Measurements from ENCODE around the gene RNASE2. TPM values are rescaled to one million over a fixed set of nuclear protein-coding genes. Genes with fewer than 3 reads are reported as not detected.

Gene RNASE2
- total RNA-seq, 4 donors from 2014 or later: not detected

DNA sequence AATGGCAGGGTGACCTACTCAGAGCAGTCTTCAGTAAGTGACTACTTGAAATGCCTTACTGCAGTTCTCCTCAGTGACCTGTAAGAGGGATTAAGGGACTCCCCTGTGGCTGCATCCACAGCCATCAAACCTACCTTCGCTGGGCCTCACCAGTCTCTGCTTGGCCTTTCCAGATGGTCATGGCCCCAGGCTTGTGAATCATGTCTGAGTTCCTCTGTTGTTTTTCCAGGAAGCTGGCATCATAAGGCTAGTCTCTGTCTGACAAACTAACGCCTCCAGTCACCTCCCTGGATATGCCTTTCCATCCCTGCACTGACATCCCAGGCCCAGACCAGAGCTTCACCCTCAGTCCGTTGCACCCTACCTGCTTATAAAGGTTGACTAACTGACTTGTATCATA lies 14.0 kb downstream of the RNASE2 start:
- peaks cover 0 to 4% of the 10 kb centered on the region in 2 donors for H3K4me1 ChIP-seq
- 91 to 92% methylated on average over 3 of the region's 3 CpGs for WGBS, 2 donors
- no peak for TF ChIP-seq POLR2A (IDR thresholded peaks at IDR 0.05)
- TF ChIP-seq, protein P1, sequence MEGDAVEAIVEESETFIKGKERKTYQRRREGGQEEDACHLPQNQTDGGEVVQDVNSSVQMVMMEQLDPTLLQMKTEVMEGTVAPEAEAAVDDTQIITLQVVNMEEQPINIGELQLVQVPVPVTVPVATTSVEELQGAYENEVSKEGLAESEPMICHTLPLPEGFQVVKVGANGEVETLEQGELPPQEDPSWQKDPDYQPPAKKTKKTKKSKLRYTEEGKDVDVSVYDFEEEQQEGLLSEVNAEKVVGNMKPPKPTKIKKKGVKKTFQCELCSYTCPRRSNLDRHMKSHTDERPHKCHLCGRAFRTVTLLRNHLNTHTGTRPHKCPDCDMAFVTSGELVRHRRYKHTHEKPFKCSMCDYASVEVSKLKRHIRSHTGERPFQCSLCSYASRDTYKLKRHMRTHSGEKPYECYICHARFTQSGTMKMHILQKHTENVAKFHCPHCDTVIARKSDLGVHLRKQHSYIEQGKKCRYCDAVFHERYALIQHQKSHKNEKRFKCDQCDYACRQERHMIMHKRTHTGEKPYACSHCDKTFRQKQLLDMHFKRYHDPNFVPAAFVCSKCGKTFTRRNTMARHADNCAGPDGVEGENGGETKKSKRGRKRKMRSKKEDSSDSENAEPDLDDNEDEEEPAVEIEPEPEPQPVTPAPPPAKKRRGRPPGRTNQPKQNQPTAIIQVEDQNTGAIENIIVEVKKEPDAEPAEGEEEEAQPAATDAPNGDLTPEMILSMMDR (IDR thresholded peaks at IDR 0.05): no peak

DNA sequence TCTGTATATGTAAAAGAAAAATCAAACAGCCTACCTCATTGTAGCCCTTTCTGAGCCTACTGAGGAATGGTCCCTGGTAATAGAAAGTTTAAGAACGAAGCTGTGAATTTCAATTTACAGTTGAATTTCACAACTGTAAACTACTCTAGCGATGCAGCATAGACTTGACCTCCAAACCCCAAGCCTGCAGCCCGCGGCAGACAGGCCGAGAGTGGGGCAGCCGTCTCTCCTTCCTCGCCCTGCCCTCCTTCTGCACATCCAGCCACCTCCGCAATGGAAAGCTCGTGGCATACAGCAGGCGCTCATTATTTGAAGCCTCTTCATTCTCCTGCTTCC lies 15.3 kb downstream of the RNASE2 start:
- H3K4me3 ChIP-seq (replicated peaks in 1 of 3): peak overlapping the region in 2 of 3 donors; percentile 14 to 35
- H3K36me3 ChIP-seq: no peaks in the 10 kb centered on the region
- H3K4me1 ChIP-seq: peaks cover 0 to 4% of the 10 kb centered on the region in 2 donors
- intact Hi-C loops (cut with DNase I): no loop called here
- 25 to 36% methylated on average over 10 of the region's 10 CpGs for WGBS, 2 donors
- DNase-seq: no peak
- TF ChIP-seq, protein P1 (IDR thresholded peaks at IDR 0.05): no peak
- no peak for TF ChIP-seq POLR2A (IDR thresholded peaks at IDR 0.05)
- H3K27me3 ChIP-seq: no peaks in the 10 kb centered on the region
- no peaks in the 10 kb centered on the region for H3K9me3 ChIP-seq
- H3K27ac ChIP-seq: peak overlapping the region in 1 of 3 donors; percentile 32

More for the DNA sequence above, 14.0 kb downstream of the RNASE2 start:
- H3K9me3 ChIP-seq: no peaks in the 10 kb centered on the region
- H3K4me3 ChIP-seq (replicated peaks in 1 of 3): no peak overlapping the region
- intact Hi-C loops (cut with DNase I): loop anchor here (10.0 kb wide), 1 partner anchor 115 kb away; no protein-coding TSS in a partner anchor
- no peak for DNase-seq
- no peaks in the 10 kb centered on the region for H3K27me3 ChIP-seq
- no peak overlapping the region for H3K27ac ChIP-seq
- H3K36me3 ChIP-seq: no peaks in the 10 kb centered on the region

DNA sequence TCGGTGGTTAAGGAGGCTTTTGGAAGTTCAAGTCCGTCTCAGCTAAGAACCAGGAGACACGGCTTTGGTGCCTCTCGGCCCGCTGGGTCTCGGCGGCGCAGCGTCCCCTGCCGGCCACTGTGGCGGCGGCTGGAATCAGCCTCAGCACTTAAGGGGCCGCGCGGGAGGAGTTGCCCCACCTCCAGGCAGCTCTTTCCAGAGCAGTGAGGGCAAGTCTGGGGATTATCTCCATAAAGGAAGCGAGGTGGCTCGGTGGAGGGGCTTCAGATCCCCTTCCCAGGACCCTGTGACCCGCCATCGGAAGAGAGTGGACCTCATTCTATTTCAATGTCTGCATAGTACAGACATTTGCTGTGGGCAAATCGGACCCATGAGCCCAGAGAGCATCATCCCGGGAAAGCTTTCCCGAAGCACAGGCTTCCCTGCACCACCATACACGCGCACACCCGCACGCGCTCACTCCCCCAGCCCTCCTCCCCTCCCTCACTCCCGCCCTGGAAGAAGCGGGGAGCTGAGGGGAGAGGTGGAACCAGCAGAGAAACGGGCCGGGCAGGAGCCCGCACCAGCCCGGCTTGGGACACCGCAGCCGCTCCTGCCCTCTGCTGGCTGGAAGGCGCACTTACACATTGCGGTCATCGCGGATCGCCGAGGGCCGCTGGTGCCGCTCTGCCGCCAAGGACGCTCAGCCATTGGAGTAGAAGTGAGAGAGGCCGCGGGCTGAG lies 15.9 kb downstream of the RNASE2 start:
- Histone ChIP-seq H3K4me1 (peaks cover 0 to 4% of the 10 kb centered on the region in 2 donors), H3K4me3 (replicated peaks in 1 of 3) (peak overlapping the region; percentile 14 to 35 (median 26)), H3K27me3 (no peaks in the 10 kb centered on the region), H3K9me3 (no peaks in the 10 kb centered on the region), H3K27ac (peak overlapping the region in 2 of 3 donors; percentile 8 to 32), H3K36me3 (no peaks in the 10 kb centered on the region)
- TF ChIP-seq, protein P1 (IDR thresholded peaks at IDR 0.05): peak; percentile 59 to 90 (median 72)
- no peak for TF ChIP-seq POLR2A (IDR thresholded peaks at IDR 0.05)
- 1 to 3% methylated on average over 33 to 36 of the region's 47 CpGs for WGBS, 2 donors
- peak; percentile 82 to 86 for DNase-seq
- intact Hi-C loops (cut with DNase I): no loop called here

DNA sequence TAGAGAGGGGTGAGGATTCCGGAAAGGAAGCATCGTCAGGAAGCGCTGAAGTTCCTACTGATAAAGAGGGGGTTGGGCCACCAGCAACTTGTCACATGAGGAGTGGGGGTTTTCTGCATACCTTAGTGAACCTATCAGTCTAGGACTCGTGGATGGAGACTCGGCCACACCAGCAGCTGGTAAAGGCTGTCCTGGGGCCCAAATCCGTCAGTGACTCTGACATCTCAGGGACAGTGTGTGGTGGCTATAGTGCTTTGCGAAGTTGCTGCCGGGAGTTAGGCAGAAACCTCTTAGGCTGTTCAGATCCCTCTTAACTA lies 16.4 kb downstream of the RNASE2 start:
- WGBS, 2 donors: 17% methylated on average over 8 of the region's 8 CpGs
- Histone ChIP-seq H3K36me3 (no peaks in the 10 kb centered on the region), H3K27ac (peak overlapping the region in 1 of 3 donors; percentile 32), H3K4me3 (replicated peaks in 1 of 3) (no peak overlapping the region), H3K27me3 (no peaks in the 10 kb centered on the region), H3K4me1 (peaks cover 0 to 4% of the 10 kb centered on the region in 2 donors), H3K9me3 (no peaks in the 10 kb centered on the region)
- TF ChIP-seq, protein P1 (IDR thresholded peaks at IDR 0.05): no peak
- no peak for TF ChIP-seq POLR2A (IDR thresholded peaks at IDR 0.05)
- intact Hi-C loops (cut with DNase I): no loop called here
- DNase-seq: no peak

DNA sequence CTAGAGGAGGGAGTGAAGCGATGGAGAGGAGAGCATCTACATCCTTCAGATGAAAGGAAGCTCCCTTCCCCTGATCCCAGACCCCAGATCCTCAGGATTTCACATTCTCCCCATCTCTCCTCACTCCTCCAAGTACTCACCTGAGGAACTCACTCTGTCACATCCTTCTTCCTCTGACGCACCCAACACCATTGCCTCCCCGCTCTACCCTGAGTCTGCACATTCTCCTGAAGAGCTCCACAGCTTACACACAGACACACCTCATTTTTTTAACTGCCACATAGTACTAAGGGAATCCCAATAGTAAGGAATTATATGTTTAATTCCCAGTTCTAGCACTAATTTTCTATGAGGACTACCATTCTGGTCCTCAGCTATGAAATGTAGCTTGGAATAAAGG lies 18.2 kb downstream of the RNASE2 start:
- H3K27ac ChIP-seq: no peak overlapping the region
- no peaks in the 10 kb centered on the region for H3K36me3 ChIP-seq
- intact Hi-C loops (cut with DNase I): no loop called here
- H3K27me3 ChIP-seq: no peaks in the 10 kb centered on the region
- TF ChIP-seq, protein P1 (IDR thresholded peaks at IDR 0.05): no peak
- 96 to 97% methylated on average over 3 of the region's 3 CpGs for WGBS, 2 donors
- H3K4me3 ChIP-seq (replicated peaks in 1 of 3): no peak overlapping the region
- DNase-seq: no peak
- H3K9me3 ChIP-seq: no peaks in the 10 kb centered on the region
- H3K4me1 ChIP-seq: peaks cover 0 to 4% of the 10 kb centered on the region in 2 donors
